GM12878 (cell line): ENCODE data around the gene PTH2R. TPM values are rescaled to one million over a fixed set of nuclear protein-coding genes. Genes with fewer than 3 reads are reported as not detected.

ENCODE experiments used
- ASH2L ChIP-seq: fragments of 300-600, 200-600 bp; sonication (generic); IDR thresholded peaks from 2 replicates; pipeline ENCODE4 v1.6.1; 2017; ENCODE audit warnings: low read depth, mild to moderate bottlenecking, borderline replicate concordance
- ATF2 ChIP-seq: IDR thresholded peaks from 2 replicates; pipeline ENCODE4 v1.6.1; 2012; ENCODE audit warnings: low read length, inconsistent platforms
- BCL11A ChIP-seq: IDR thresholded peaks from 2 replicates; pipeline ENCODE4 v1.6.1; 2011; ENCODE audit warnings: low read depth, low read length
- BCL3 ChIP-seq: IDR thresholded peaks from 2 replicates; pipeline ENCODE4 v1.6.1; 2011; ENCODE audit warnings: borderline replicate concordance, low read depth, mild to moderate bottlenecking, moderate library complexity, low read length; ENCODE audit not compliant: insufficient read depth, poor library complexity, severe bottlenecking
- CREM ChIP-seq: IDR thresholded peaks from 2 replicates; pipeline ENCODE4 v1.6.1; 2014; ENCODE audit warnings: antibody characterized with exemption, low read depth
- CUX1 ChIP-seq: IDR thresholded peaks from 2 replicates; pipeline ENCODE4 v1.6.1; 2012; ENCODE audit warnings: improper control_type of control experiment, low read depth, low read length; ENCODE audit not compliant: insufficient replicate concordance
- EED ChIP-seq: sonication (generic); IDR thresholded peaks from 2 replicates; pipeline ENCODE4 v1.6.1; 2016; ENCODE audit warnings: antibody characterized with exemption, low read depth
- GATAD2B ChIP-seq: fragments of 450-650 bp; conservative IDR thresholded peaks from 2 replicates; pipeline ENCODE4 v1.6.1; 2017; ENCODE audit warnings: low read depth, mild to moderate bottlenecking, moderate library complexity
- IKZF2 ChIP-seq, 2 experiments: fragments of 450-650 bp; IDR thresholded peaks; 2 replicates each; pipeline ENCODE4 v1.6.1; 2017; ENCODE audit warnings: mild to moderate bottlenecking in 2 of 2, moderate library complexity in 2 of 2
- NFYA ChIP-seq: IDR thresholded peaks from 2 replicates; pipeline ENCODE4 v1.6.1; 2011; ENCODE audit warnings: low read depth, mild to moderate bottlenecking, low read length, improper control_type of control experiment, borderline replicate concordance
- POLR2AphosphoS5 ChIP-seq: IDR thresholded peaks from 2 replicates; pipeline ENCODE4 v1.6.1; 2011; ENCODE audit warnings: mild to moderate bottlenecking, low read length, inconsistent platforms
- POU2F2 ChIP-seq: IDR thresholded peaks from 3 replicates; pipeline ENCODE4 v1.6.1; 2011; ENCODE audit warnings: low read depth, mild to moderate bottlenecking, low read length, borderline replicate concordance
- PRDM15 ChIP-seq: fragments of 450-650 bp; formaldehyde crosslinking; IDR thresholded peaks from 2 replicates; pipeline ENCODE4 v1.4.0; 2020; ENCODE audit warnings: mild to moderate bottlenecking, moderate library complexity
- RAD51 ChIP-seq: fragments of 450-650 bp; IDR thresholded peaks from 2 replicates; pipeline ENCODE4 v1.6.1; 2016; ENCODE audit warnings: moderate library complexity, mild to moderate bottlenecking, inconsistent platforms
- RBBP5 ChIP-seq: fragments of 200-600 bp; sonication (generic); conservative IDR thresholded peaks from 2 replicates; pipeline ENCODE4 v1.6.1; 2016
- SRF ChIP-seq, 2 experiments: IDR thresholded peaks; 2 replicates each; pipeline ENCODE4 v1.6.1; 2011; ENCODE audit warnings: low read depth in 2 of 2, low read length in 2 of 2, mild to moderate bottlenecking in 1 of 2, moderate library complexity in 1 of 2
- TCF12 ChIP-seq: IDR thresholded peaks from 2 replicates; pipeline ENCODE4 v1.6.1; 2011; ENCODE audit warnings: low read depth, mild to moderate bottlenecking, low read length
- TCF7 ChIP-seq: IDR thresholded peaks from 2 replicates; pipeline ENCODE4 v1.6.1; 2014; ENCODE audit warnings: antibody characterized with exemption, borderline replicate concordance
- ZNF207 ChIP-seq: fragments of 450-650 bp; IDR thresholded peaks from 2 replicates; pipeline ENCODE4 v1.6.1; 2014; ENCODE audit warnings: antibody characterized with exemption, mild to moderate bottlenecking, borderline replicate concordance
- ZNF24 ChIP-seq: fragments of 450-650 bp; IDR thresholded peaks from 2 replicates; pipeline ENCODE4 v1.6.1; 2017; ENCODE audit warnings: antibody characterized with exemption, mild to moderate bottlenecking
- ZNF622 ChIP-seq: fragments of 450-650 bp; IDR thresholded peaks from 2 replicates; pipeline ENCODE4 v1.6.1; 2017; ENCODE audit warnings: mild to moderate bottlenecking, inconsistent platforms
- polyA plus RNA-seq, 11 experiments: library from polyadenylated mRNA; depleted of rRNA in 4 of 11; unstranded in 6 of 11; stranded (reverse) in 5 of 11; fragments of >200 nt; fragmentation: Nextera tagmentation in 4 of 11; fragmentation: Illumina TruSeq in 1 of 11; extraction: Ambion mirVana in 4 of 11; extraction: Trizol in 1 of 11; gene quantifications; 1 replicate in 1 of 11; 2 replicates in 10 of 11; pipeline versions ENCODE4 v1.2.1 to v1.2.3, GENCODE V29; 2011 to 2016; ENCODE audit warnings: inconsistent platforms in 2 of 11, missing spikeins in 2 of 11, low read depth in 1 of 11
- total RNA-seq, 4 experiments: library from RNA; depleted of rRNA in 3 of 4; stranded (reverse); fragments of >200 nt in 3 of 4; fragmentation: Illumina TruSeq in 1 of 4; extraction: Trizol in 1 of 4; gene quantifications; 2 replicates each; pipeline versions ENCODE4 v1.2.1 to v1.2.3, GENCODE V29; 2013 to 2021

The PTH2R gene
- total and polyA plus RNA-seq, 10 of the 15 experiments (the other 5 are each of a cell fraction or from before 2014, with no cell fraction given), result 0.01 to 0.06 (median 0.03) TPM; not detected in 7

- TF ChIP-seq NFYA (no peak), SRF (IDR thresholded peaks at IDR 0.05; ENCODE audit: low read depth in 2 of 2, low read length in 2 of 2) (no peak), PRDM15 (CRISPR knock-in tag) (no peak), ZNF622 (no peak), POU2F2 (no peak), BCL3 (peak; percentile 62), CREM (0 out of 2 replicates have a peak, but pooled peaks have one; percentile 30), CUX1 (peak; percentile 86), POLR2AphosphoS5 (no peak), ATF2 (peak; percentile 89), ZNF207 (no peak), BCL11A (peak; percentile 71; the same call in 1 of the 2 replicates), IKZF2 (IDR thresholded peaks at IDR 0.05) (peak in 1 of 2 experiments; percentile 43; a peak in 1 of 4 replicates), ASH2L (no peak), TCF7 (peak; percentile 35; the same call in 1 of the 2 replicates), EED (no peak), GATAD2B (no peak), TCF12 (no peak), RAD51 (no peak), RBBP5 (no peak), ZNF24 (no peak)
These were observed 9.3 kb downstream of the PTH2R start (continued) for GRCh38 chr2:208415897-208416296.
